ENCODE results near the gene CSMD2. TPM values are rescaled to one million over a fixed set of nuclear protein-coding genes. Genes with fewer than 3 reads are reported as not detected.

CSMD2 gene
- total RNA-seq, 1 donor from 2014 or later: 0.27 TPM

GRCh38 chr1:33836911-33837310 lies 328.1 kb downstream of the CSMD2 start:
- H3K36me3 Mint-ChIP-seq (ENCODE audit: unreplicated experiment): peaks cover 9% of the 10 kb centered on the region
- TF ChIP-seq, protein P1, sequence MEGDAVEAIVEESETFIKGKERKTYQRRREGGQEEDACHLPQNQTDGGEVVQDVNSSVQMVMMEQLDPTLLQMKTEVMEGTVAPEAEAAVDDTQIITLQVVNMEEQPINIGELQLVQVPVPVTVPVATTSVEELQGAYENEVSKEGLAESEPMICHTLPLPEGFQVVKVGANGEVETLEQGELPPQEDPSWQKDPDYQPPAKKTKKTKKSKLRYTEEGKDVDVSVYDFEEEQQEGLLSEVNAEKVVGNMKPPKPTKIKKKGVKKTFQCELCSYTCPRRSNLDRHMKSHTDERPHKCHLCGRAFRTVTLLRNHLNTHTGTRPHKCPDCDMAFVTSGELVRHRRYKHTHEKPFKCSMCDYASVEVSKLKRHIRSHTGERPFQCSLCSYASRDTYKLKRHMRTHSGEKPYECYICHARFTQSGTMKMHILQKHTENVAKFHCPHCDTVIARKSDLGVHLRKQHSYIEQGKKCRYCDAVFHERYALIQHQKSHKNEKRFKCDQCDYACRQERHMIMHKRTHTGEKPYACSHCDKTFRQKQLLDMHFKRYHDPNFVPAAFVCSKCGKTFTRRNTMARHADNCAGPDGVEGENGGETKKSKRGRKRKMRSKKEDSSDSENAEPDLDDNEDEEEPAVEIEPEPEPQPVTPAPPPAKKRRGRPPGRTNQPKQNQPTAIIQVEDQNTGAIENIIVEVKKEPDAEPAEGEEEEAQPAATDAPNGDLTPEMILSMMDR (IDR thresholded peaks at IDR 0.05; ENCODE audit: partially characterized antibody, unreplicated experiment): no peak
- H3K27ac Mint-ChIP-seq (ENCODE audit: unreplicated experiment): no peak overlapping the region
- H3K4me3 Mint-ChIP-seq (ENCODE audit: unreplicated experiment): no peak overlapping the region
- H3K4me1 Mint-ChIP-seq (ENCODE audit: low read depth, unreplicated experiment): no peaks in the 10 kb centered on the region
- H3K9me3 Mint-ChIP-seq (ENCODE audit: unreplicated experiment): no peaks in the 10 kb centered on the region
- DNase-seq: no peak
- H3K27me3 Mint-ChIP-seq (ENCODE audit: unreplicated experiment): peaks cover 1% of the 10 kb centered on the region

DNA sequence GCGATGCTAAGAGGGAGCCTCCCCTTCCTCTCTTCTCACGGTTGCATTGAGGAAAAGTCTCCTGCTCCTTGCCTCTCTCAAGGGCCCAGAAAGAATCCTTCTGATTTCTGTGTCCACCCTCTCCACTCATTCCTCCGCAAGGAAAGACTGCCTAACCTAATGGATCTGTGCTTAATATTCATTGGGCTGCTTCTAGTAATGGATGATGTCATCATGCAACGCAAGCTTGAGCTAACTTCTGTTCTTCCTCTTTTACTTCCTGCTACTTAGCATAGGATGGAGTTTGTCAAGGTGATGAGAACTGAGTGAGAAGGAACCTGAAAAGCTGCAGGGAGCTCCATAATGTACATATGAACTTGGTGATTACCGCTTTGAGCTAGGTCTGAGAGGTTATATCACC lies 336.4 kb downstream of the CSMD2 start:
- peaks cover 6% of the 10 kb centered on the region for H3K9me3 Mint-ChIP-seq (ENCODE audit: unreplicated experiment)
- TF ChIP-seq, protein P1 (IDR thresholded peaks at IDR 0.05; ENCODE audit: partially characterized antibody, unreplicated experiment): no peak
- peaks cover 17% of the 10 kb centered on the region for H3K36me3 Mint-ChIP-seq (ENCODE audit: unreplicated experiment)
- no peak overlapping the region for H3K4me3 Mint-ChIP-seq (ENCODE audit: unreplicated experiment)
- H3K27me3 Mint-ChIP-seq (ENCODE audit: unreplicated experiment): peaks cover 5% of the 10 kb centered on the region
- DNase-seq: no peak
- no peaks in the 10 kb centered on the region for H3K4me1 Mint-ChIP-seq (ENCODE audit: low read depth, unreplicated experiment)
- no peak overlapping the region for H3K27ac Mint-ChIP-seq (ENCODE audit: unreplicated experiment)

DNA sequence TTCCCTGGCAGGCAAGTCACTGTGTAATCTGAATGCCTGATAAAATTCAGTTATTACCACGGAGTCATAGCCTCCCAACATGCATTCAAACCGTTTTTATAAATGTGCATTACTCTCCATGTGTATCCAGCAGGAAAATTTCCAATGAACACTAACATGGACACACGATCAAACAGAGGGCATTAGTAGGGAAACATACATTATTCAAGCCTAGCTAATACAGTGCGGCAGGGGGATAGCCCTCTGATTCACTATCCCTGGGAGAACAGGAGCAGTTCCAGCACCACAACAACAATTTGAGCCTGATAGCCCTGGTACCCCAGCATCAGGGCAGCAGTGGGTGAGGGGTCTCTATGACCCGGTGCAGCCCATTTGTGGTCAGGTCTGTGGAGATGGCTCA lies 337.0 kb downstream of the CSMD2 start:
- H3K27ac Mint-ChIP-seq (ENCODE audit: unreplicated experiment): no peak overlapping the region
- H3K4me3 Mint-ChIP-seq (ENCODE audit: unreplicated experiment): no peak overlapping the region
- peaks cover 5% of the 10 kb centered on the region for H3K27me3 Mint-ChIP-seq (ENCODE audit: unreplicated experiment)
- peaks cover 6% of the 10 kb centered on the region for H3K9me3 Mint-ChIP-seq (ENCODE audit: unreplicated experiment)
- peaks cover 17% of the 10 kb centered on the region for H3K36me3 Mint-ChIP-seq (ENCODE audit: unreplicated experiment)
- DNase-seq: no peak
- TF ChIP-seq, protein P1 (IDR thresholded peaks at IDR 0.05; ENCODE audit: partially characterized antibody, unreplicated experiment): no peak
- H3K4me1 Mint-ChIP-seq (ENCODE audit: low read depth, unreplicated experiment): no peaks in the 10 kb centered on the region

- Mint-ChIP-seq H3K9me3 (ENCODE audit: unreplicated experiment) (peaks cover 6% of the 10 kb centered on the region), H3K4me1 (ENCODE audit: low read depth, unreplicated experiment) (no peaks in the 10 kb centered on the region), H3K27ac (ENCODE audit: unreplicated experiment) (no peak overlapping the region), H3K27me3 (ENCODE audit: unreplicated experiment) (peaks cover 8% of the 10 kb centered on the region), H3K36me3 (ENCODE audit: unreplicated experiment) (peaks cover 24% of the 10 kb centered on the region), H3K4me3 (ENCODE audit: unreplicated experiment) (no peak overlapping the region)
- TF ChIP-seq, protein P1 (IDR thresholded peaks at IDR 0.05; ENCODE audit: partially characterized antibody, unreplicated experiment): no peak
- no peak for DNase-seq
These were observed 338.3 kb downstream of the CSMD2 start for GRCh38 chr1:33826711-33827110.

DNA sequence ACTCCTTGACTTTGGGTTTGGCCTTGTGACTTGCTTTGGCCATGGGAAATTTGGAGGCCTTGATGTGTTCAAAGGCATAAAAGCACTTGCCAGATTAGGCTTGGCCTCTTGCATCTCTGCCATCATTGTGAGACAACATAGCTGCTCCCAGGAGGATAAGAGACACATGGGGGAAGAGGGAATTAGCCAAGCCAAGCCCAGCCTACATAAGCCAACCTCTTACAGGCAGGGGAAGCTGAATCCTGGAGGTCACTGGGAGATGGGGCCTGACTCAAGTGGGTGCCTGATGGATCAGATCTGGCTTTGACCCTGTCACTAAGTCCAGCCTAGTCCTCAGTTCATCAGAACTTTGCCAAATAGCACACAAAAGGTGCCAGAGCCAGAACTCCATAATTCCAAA lies 338.7 kb downstream of the CSMD2 start:
- H3K27me3 Mint-ChIP-seq (ENCODE audit: unreplicated experiment): peaks cover 8% of the 10 kb centered on the region
- no peak overlapping the region for H3K4me3 Mint-ChIP-seq (ENCODE audit: unreplicated experiment)
- TF ChIP-seq, protein P1 (IDR thresholded peaks at IDR 0.05; ENCODE audit: partially characterized antibody, unreplicated experiment): no peak
- H3K4me1 Mint-ChIP-seq (ENCODE audit: low read depth, unreplicated experiment): no peaks in the 10 kb centered on the region
- H3K9me3 Mint-ChIP-seq (ENCODE audit: unreplicated experiment): peaks cover 6% of the 10 kb centered on the region
- no peak overlapping the region for H3K27ac Mint-ChIP-seq (ENCODE audit: unreplicated experiment)
- peaks cover 26% of the 10 kb centered on the region for H3K36me3 Mint-ChIP-seq (ENCODE audit: unreplicated experiment)
- no peak for DNase-seq

All from glutamatergic neuron (in vitro differentiated cells).